SU-DHL-6 (cell line): ENCODE results near the gene PDGFD.

Experiments
- H2AFZ ChIP-seq: fragments of 200-600 bp; sonication (generic); 2 replicates; pipeline ENCODE4 v1.6.1; 2014; ENCODE audit warnings: low read depth, mild to moderate bottlenecking, moderate library complexity, mixed read lengths, antibody characterized with exemption, low read length; ENCODE audit not compliant: severe bottlenecking
- H3F3A ChIP-seq: fragments of 200-600 bp; shearing (Covaris generic); 2 replicates; pipeline ENCODE4 v1.6.0; 2016; ENCODE audit warnings: antibody characterized with exemption, mild to moderate bottlenecking; ENCODE audit not compliant: insufficient read depth
- H3K27ac ChIP-seq: fragments of 200-600 bp; sonication (generic); 2 replicates; pipeline ENCODE4 v1.5.1; 2016; ENCODE audit warnings: low read depth, mild to moderate bottlenecking, low read length, moderate library complexity, mixed read lengths
- H3K27me3 ChIP-seq: fragments of 200-600 bp; sonication (generic), shearing (Covaris generic); 2 replicates; pipeline ENCODE4 v1.6.0; 2014; ENCODE audit warnings: mild to moderate bottlenecking, low read length
- H3K36me3 ChIP-seq: fragments of 200-600 bp; sonication (generic); 2 replicates; pipeline ENCODE4 v1.6.1; 2014; ENCODE audit warnings: mild to moderate bottlenecking, low read length, mixed read lengths
- H3K4me2 ChIP-seq: fragments of 300-600, 200-600 bp; shearing (Covaris generic), sonication (generic); 2 replicates; pipeline ENCODE4 v1.6.0; 2014; ENCODE audit warnings: low read length, low read depth, mild to moderate bottlenecking; ENCODE audit not compliant: poor library complexity, severe bottlenecking
- H3K4me3 ChIP-seq: fragments of 200-600 bp; sonication (generic); 2 replicates; pipeline ENCODE4 v1.5.1; 2014; ENCODE audit warnings: antibody characterized with exemption, low read length, mild to moderate bottlenecking, mixed read lengths; ENCODE audit not compliant: insufficient read depth, poor library complexity, severe bottlenecking
- H3K79me2 ChIP-seq: fragments of 200-600 bp; sonication (generic); 2 replicates; pipeline ENCODE4 v1.6.1; 2014; ENCODE audit warnings: mild to moderate bottlenecking, low read length, moderate library complexity; ENCODE audit not compliant: insufficient read depth
- H3K9ac ChIP-seq: fragments of 200-600 bp; sonication (generic); 2 replicates; pipeline ENCODE4 v1.7.0; 2014; ENCODE audit warnings: mild to moderate bottlenecking, low read length
- H3K9me2 ChIP-seq: fragments of 200-600 bp; sonication (generic); replicated peaks from 2 replicates; pipeline ENCODE4 v1.6.1; 2014; ENCODE audit warnings: low read length; ENCODE audit not compliant: insufficient read depth
- H3K9me3 ChIP-seq: fragments of 200-600 bp; sonication (generic); 2 replicates; pipeline ENCODE4 v1.6.1; 2014; ENCODE audit warnings: low read length, mixed read lengths; ENCODE audit not compliant: insufficient read depth
- H4K20me1 ChIP-seq: fragments of 200-600 bp; sonication (generic); 2 replicates; pipeline ENCODE4 v1.6.1; 2014; ENCODE audit warnings: low read depth, mild to moderate bottlenecking, antibody characterized with exemption, low read length, moderate library complexity, mixed read lengths
- CTCF ChIP-seq: fragments of 200-600 bp; sonication (generic); IDR thresholded peaks from one replicate; pipeline ENCODE4 v1.5.1; 2017; ENCODE audit warnings: antibody characterized with exemption, mild to moderate bottlenecking, low read length, moderate library complexity; ENCODE audit not compliant: insufficient read depth, poor library complexity, severe bottlenecking
- EZH2phosphoT487 ChIP-seq: fragments of 200-600 bp; sonication (generic), shearing (Covaris generic); conservative IDR thresholded peaks from 2 replicates; pipeline ENCODE4 v1.6.1; 2018; ENCODE audit warnings: mild to moderate bottlenecking, antibody characterized with exemption, low read length, moderate library complexity, mixed read lengths

PDGFD gene

GRCh38 chr11:104183593-104183992 lies 19.6 kb upstream of the PDGFD start:
- H3K9me3 ChIP-seq: no peaks in the 10 kb centered on the region
- no peak overlapping the region for H3K4me2 ChIP-seq
- no peaks in the 10 kb centered on the region for H3K36me3 ChIP-seq
- H3K9me2 ChIP-seq: no peaks in the 10 kb centered on the region
- no peak overlapping the region for H3K27ac ChIP-seq
- no peaks in the 10 kb centered on the region for H3K27me3 ChIP-seq
- no peaks in the 10 kb centered on the region for H3K79me2 ChIP-seq
- H3F3A ChIP-seq: no peaks in the 10 kb centered on the region
- no peaks in the 10 kb centered on the region for H4K20me1 ChIP-seq
- TF ChIP-seq CTCF (no peak), EZH2phosphoT487 (no peak)
- H2AFZ ChIP-seq: no peak overlapping the region
- no peak overlapping the region for H3K4me3 ChIP-seq
- no peak overlapping the region for H3K9ac ChIP-seq

- H3F3A ChIP-seq: no peaks in the 10 kb centered on the region
- H3K9me3 ChIP-seq: no peaks in the 10 kb centered on the region
- H3K79me2 ChIP-seq: no peaks in the 10 kb centered on the region
- no peak overlapping the region for H3K9ac ChIP-seq
- no peak overlapping the region for H3K4me2 ChIP-seq
- H4K20me1 ChIP-seq: no peaks in the 10 kb centered on the region
- H3K4me3 ChIP-seq: no peak overlapping the region
- H3K9me2 ChIP-seq: no peaks in the 10 kb centered on the region
- H3K36me3 ChIP-seq: no peaks in the 10 kb centered on the region
- no peak overlapping the region for H2AFZ ChIP-seq
- no peaks in the 10 kb centered on the region for H3K27me3 ChIP-seq
- TF ChIP-seq CTCF (no peak), EZH2phosphoT487 (no peak)
- no peak overlapping the region for H3K27ac ChIP-seq
These were observed 11.8 kb upstream of the PDGFD start for GRCh38 chr11:104175769-104176168.

- TF ChIP-seq EZH2phosphoT487: no peak
- TF ChIP-seq CTCF: no peak
- H3K79me2 ChIP-seq: no peaks in the 10 kb centered on the region
- no peaks in the 10 kb centered on the region for H3F3A ChIP-seq
- H3K27ac ChIP-seq: no peak overlapping the region
- H2AFZ ChIP-seq: no peak overlapping the region
- H3K9ac ChIP-seq: no peak overlapping the region
- H3K9me2 ChIP-seq: no peaks in the 10 kb centered on the region
- no peaks in the 10 kb centered on the region for H3K27me3 ChIP-seq
- no peak overlapping the region for H3K4me2 ChIP-seq
- no peaks in the 10 kb centered on the region for H3K9me3 ChIP-seq
- H3K4me3 ChIP-seq: no peak overlapping the region
- H3K36me3 ChIP-seq: no peaks in the 10 kb centered on the region
- H4K20me1 ChIP-seq: no peaks in the 10 kb centered on the region
These were observed 5.1 kb upstream of the PDGFD start for GRCh38 chr11:104169091-104169490.

GRCh38 chr11:104165014-104165413 lies 1.1 kb upstream of the PDGFD start:
- no peak overlapping the region for H3K9ac ChIP-seq
- no peak for TF ChIP-seq EZH2phosphoT487
- no peak for TF ChIP-seq CTCF
- no peaks in the 10 kb centered on the region for H3F3A ChIP-seq
- H3K4me2 ChIP-seq: no peak overlapping the region
- H3K27me3 ChIP-seq: no peaks in the 10 kb centered on the region
- no peaks in the 10 kb centered on the region for H3K9me2 ChIP-seq
- H3K4me3 ChIP-seq: no peak overlapping the region
- peaks cover 26% of the 10 kb centered on the region; the same call in 1 of the 2 replicates for H3K79me2 ChIP-seq
- H3K36me3 ChIP-seq: peaks cover 5% of the 10 kb centered on the region; the same call in 1 of the 2 replicates
- no peak overlapping the region for H2AFZ ChIP-seq
- no peaks in the 10 kb centered on the region for H4K20me1 ChIP-seq
- no peaks in the 10 kb centered on the region for H3K9me3 ChIP-seq
- no peak overlapping the region for H3K27ac ChIP-seq
